GM19438 (cell line): ENCODE data around the gene LMF2.

Experiments used
- ATAC-seq: cut with Tn5 transposase; IDR thresholded peaks from one replicate; pipeline ENCODE4 v1.9.1; 2021; ENCODE audit warnings: low read depth; ENCODE audit not compliant: unreplicated experiment

LMF2 gene

GRCh38 chr22:50505276-50505775, 2.2 kb downstream of the LMF2 start:
- no peak for ATAC-seq

DNA sequence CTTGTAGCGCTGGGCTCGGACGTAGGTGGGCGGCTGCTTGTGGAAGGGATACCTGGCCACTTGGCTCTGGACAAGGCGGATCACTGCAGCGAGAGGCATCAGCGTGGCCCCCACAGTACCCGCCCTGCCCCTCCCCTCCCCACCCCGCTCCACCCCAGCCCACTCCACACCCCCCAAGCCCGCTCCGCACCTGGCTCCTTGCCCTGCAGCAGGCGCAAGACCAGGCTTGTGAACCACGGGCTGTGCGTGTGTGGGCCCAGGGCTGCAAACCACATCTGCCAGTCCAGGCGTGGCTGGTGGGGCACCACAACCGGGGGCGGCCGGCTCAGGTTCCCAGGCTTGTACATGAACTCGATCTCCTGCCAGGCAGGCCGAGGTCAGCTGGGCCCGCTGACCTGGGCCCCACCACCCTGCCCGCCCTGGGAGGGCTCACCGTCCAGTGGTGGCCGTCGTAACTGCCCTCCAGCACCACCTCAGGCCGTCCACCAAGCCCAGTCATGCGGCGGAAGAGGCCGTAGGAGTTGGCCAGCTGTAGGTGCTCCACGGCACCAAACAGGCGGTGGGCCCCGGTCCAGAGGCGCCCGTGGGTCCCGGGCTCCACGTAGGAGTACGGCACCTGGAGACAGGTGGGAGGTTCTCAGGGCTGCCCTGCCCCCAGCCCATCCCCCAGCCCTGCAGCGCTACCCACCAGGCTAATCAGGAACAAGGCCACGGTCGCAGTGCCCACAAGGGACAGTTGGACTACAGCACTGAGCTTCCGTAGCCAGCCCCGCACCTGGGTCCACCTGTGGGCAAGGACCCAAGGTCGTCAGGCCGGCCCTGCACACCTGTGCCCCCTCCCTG, 2.9 kb downstream of the LMF2 start:
- ATAC-seq, result no peak

DNA sequence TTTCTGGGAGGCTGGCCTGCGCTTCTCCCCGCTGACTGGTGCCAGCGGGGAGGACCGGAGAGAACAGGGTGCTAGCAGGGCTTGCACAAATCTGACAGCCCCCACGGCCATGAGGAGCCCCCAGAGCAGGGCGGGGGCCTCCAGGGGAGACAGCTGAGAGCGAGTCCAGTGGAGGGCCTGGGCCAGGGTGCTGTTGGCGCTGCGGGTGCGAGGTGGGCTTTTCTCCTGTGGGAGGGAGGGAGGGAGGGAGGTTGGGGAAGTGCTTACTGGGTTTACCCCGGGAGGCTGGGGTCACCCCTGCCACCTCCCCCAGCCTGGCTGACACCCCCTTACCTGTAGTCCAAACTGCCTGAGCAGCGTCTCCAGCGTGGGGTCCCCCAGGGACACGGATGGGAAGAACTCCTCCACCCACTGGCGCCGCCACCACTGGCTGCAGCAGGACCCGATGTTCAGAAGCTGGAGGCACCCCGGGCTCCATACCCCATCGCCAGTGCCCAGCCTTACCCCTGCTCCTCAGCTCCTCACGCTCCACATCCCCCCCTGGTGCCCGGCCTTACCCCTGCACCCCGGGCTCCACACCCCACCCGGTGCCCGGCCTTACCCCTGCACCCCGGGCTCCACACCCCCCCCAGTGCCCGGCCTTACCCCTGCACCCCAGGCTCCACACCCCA, 3.9 kb downstream of the LMF2 start:
- no peak for ATAC-seq

GRCh38 chr22:50502628-50503474, 4.7 kb downstream of the LMF2 start:
- no peak for ATAC-seq

DNA sequence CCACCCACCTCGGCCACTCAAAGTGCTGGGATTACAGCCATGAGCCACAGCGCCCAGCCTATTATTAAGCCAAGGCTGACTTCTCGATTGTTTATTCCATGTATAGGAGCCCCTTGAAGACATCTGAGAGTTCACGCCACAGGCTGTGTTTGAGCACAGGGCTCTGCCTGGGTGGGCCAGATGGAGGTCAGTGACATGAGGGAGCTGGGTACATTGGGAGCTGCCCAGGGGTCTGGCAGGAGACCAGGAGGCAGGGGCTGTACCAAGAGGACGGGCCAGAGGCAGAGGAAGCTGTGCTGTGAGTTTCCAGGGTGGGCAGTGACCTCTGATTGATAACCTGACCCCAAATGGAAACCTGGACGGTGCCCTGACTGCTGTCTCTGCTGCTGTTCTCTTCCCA, 5.4 kb downstream of the LMF2 start:
- ATAC-seq, result no peak

GRCh38 chr22:50500452-50500851, 7.0 kb downstream of the LMF2 start:
- no peak for ATAC-seq

GRCh38 chr22:50498322-50498890, 9.1 kb downstream of the LMF2 start:
- no peak for ATAC-seq

- no peak for ATAC-seq
Observed at GRCh38 chr22:50497093-50497492, 10.4 kb downstream of the LMF2 start.

GRCh38 chr22:50490531-50491308, 16.8 kb downstream of the LMF2 start:
- ATAC-seq, result no peak

DNA sequence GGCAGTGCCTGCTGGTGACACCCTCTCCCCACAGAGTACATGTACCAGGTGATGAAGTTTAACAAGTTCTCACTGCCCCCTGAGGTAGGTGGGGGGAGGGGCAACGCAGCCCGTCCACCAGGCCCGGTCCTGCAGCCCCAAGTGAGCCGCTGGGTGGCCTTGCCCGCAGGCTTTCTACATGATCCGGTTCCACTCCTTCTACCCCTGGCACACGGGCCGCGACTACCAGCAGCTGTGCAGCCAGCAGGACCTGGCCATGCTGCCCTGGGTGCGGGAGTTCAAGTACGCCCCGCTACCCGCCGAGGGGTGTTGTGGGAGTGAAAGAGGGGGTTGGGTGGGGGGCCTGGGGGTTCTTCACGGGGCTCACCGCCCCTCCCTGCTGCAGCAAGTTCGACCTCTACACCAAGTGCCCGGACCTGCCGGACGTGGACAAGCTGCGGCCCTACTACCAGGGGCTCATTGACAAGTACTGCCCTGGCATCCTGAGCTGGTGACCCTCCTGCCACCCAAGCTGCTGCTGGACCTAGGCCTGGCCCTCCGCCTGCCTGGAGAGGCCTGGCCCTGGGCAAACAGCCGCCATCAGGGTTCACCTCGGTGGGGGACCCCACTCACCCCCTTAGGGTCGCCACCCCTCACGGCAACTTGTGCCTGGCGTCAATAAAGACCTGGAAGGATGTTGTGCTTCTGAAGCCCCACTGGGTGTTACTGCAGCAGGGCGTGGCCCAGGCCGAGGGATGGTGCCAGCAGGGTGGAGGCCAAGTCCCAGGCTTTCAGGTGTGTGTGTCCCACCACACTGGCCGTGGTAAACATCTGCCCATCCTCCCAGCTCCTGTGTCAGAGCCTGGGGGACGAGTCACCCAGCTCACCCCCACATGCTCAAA, 17.9 kb downstream of the LMF2 start:
- no peak for ATAC-seq

GRCh38 chr22:50488886-50489285, 18.6 kb downstream of the LMF2 start:
- ATAC-seq, result no peak

DNA sequence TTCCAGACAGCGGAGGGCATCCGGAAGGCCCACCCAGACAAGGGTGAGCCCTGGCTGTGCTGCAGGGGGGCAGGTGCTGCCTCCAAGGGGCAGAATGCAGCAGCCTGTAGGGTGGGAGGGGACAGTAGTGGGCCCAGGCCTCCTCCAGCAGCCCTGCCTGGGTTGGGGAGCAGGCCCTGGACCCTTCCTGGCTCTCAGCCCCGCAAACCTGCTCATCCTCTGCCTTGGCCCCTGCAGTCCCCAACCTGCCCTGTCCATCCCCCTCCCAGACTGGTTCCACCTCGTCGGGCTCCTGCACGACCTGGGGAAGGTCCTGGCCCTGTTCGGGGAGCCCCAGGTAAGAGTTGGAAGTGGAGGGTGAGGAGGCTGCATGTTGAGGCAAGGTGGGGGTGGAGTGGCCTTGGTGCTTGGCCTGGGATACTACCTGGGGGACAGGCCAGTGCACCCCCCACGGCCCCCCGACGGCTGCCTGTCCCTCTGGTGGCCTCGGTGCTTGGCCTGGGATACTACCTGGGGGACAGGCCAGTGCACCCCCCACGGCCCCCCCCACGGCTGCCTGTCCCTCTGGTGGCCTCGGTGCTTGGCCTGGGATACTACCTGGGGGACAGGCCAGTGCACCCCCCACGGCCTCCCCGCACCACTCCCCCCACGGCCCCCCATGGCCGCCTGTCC, 19.4 kb downstream of the LMF2 start:
- ATAC-seq, result no peak

GRCh38 chr22:50487290-50488005, 20.1 kb downstream of the LMF2 start:
- ATAC-seq, result no peak

GRCh38 chr22:50486561-50487289, 20.8 kb downstream of the LMF2 start, which contains the start of gene MIOX:
Gene MIOX, plus strand, starts transcription at chr22:50486859. Its CDS starts 39 bp downstream, at chr22:50486898.
- no peak for ATAC-seq

GRCh38 chr22:50485221-50486131, 22.0 kb downstream of the LMF2 start:
- ATAC-seq, result no peak
